Measurements from ENCODE around the gene ROBO1. TPM values are rescaled to one million over a fixed set of nuclear protein-coding genes. Genes with fewer than 3 reads are reported as not detected.

Gene ROBO1
- total RNA-seq, 1 donor from 2014 or later, result 13.4 TPM

GRCh38 chr3:79604681-79605080, 163.1 kb downstream of the ROBO1 start:
- H3K27ac ChIP-seq, result no peak overlapping the region
- H3K4me1 ChIP-seq, result peaks cover 0 to 6% of the 10 kb centered on the region in 2 donors
- no peak for DNase-seq (ENCODE audit: low spot score in 2 of 2)
- H3K36me3 ChIP-seq, result no peaks in the 10 kb centered on the region
- no peak overlapping the region for H3K4me3 ChIP-seq
- no peaks in the 10 kb centered on the region for H3K27me3 ChIP-seq
- intact Hi-C loops (cut with DNase I), result no loop called here
- no peaks in the 10 kb centered on the region for H3K9me3 ChIP-seq
- no peak for TF ChIP-seq CTCF (IDR thresholded peaks at IDR 0.05)

- H3K27me3 ChIP-seq, result no peaks in the 10 kb centered on the region
- no peaks in the 10 kb centered on the region for H3K9me3 ChIP-seq
- intact Hi-C loops (cut with DNase I), result no loop called here
- H3K4me3 ChIP-seq, result no peak overlapping the region
- H3K36me3 ChIP-seq, result no peaks in the 10 kb centered on the region
- no peak overlapping the region for H3K27ac ChIP-seq
- no peak for DNase-seq (ENCODE audit: low spot score in 2 of 2)
- TF ChIP-seq CTCF (IDR thresholded peaks at IDR 0.05), result no peak
- peaks cover 0 to 6% of the 10 kb centered on the region in 2 donors for H3K4me1 ChIP-seq
These were observed 165.4 kb downstream of the ROBO1 start for GRCh38 chr3:79602385-79602784.

DNA sequence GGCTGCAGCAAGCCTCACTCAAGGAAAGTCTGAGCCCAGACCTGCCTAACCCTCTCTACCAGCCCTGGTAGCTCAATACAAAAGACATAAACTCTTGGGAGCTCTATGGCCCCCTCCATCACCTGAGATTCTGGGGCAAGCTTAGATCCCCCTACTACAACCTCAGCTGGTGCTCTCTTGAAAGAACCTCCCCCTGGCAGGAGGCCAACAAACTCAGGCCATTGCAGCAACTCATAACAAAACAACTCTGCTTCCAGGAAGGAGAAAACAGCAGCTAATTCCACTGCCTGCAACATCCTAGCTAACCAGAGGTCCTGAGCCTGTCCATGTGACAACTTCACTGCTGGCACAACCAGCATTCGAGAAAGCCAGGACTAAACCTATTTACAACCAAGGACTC, 169.2 kb downstream of the ROBO1 start:
- no peaks in the 10 kb centered on the region for H3K9me3 ChIP-seq
- intact Hi-C loops (cut with DNase I), result no loop called here
- H3K27ac ChIP-seq, result no peak overlapping the region
- H3K36me3 ChIP-seq, result no peaks in the 10 kb centered on the region
- no peaks in the 10 kb centered on the region for H3K27me3 ChIP-seq
- TF ChIP-seq CTCF (IDR thresholded peaks at IDR 0.05), result no peak
- no peaks in the 10 kb centered on the region for H3K4me1 ChIP-seq
- no peak overlapping the region for H3K4me3 ChIP-seq
- no peak for DNase-seq (ENCODE audit: low spot score in 2 of 2)

DNA sequence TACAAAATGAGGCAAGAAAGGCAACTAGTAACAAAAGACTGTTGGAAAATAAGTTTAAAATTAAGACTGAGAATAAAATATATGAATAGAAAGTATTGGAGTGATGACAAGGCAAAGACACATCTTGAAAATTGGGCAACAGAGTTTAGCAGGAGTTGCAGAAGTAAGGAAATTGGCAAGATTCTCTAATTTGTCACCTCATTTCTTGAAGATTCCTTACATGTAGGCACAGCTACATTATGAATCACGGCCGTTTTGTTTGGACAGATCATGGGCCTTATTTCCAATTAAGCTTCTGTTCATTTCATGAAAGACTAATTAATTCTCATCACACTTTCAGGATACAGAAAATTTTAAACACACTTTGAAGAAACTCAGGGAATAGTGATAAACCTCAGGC, 170.1 kb downstream of the ROBO1 start:
- DNase-seq (ENCODE audit: low spot score in 2 of 2), result no peak
- Histone ChIP-seq H3K4me3 (no peak overlapping the region), H3K4me1 (no peaks in the 10 kb centered on the region), H3K36me3 (no peaks in the 10 kb centered on the region), H3K27ac (no peak overlapping the region), H3K27me3 (no peaks in the 10 kb centered on the region), H3K9me3 (no peaks in the 10 kb centered on the region)
- intact Hi-C loops (cut with DNase I), result no loop called here
- TF ChIP-seq CTCF (IDR thresholded peaks at IDR 0.05), result no peak

DNA sequence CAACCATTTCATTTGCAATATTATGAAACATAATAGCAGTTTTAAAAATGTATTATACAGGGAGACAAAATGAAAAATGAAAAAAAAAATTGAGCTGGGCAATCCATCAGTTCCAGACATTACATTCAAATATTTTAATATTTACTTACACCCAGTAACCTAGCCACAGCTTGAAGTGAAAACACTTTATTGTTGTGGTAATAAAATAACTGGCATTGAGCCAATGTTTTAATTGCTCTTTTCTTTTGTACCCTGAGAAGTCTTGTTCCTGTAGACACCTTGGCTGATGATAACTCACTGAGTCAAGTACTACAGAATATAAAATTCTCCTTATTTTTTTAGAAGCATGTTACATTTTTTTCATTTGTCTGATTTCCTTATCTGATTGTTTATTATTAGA, 180.6 kb downstream of the ROBO1 start:
- Histone ChIP-seq H3K36me3 (no peaks in the 10 kb centered on the region), H3K4me1 (no peaks in the 10 kb centered on the region), H3K4me3 (no peak overlapping the region), H3K27me3 (no peaks in the 10 kb centered on the region), H3K27ac (no peak overlapping the region), H3K9me3 (no peaks in the 10 kb centered on the region)
- intact Hi-C loops (cut with DNase I), result no loop called here
- no peak for TF ChIP-seq CTCF (IDR thresholded peaks at IDR 0.05)
- DNase-seq (ENCODE audit: low spot score in 2 of 2), result no peak

DNA sequence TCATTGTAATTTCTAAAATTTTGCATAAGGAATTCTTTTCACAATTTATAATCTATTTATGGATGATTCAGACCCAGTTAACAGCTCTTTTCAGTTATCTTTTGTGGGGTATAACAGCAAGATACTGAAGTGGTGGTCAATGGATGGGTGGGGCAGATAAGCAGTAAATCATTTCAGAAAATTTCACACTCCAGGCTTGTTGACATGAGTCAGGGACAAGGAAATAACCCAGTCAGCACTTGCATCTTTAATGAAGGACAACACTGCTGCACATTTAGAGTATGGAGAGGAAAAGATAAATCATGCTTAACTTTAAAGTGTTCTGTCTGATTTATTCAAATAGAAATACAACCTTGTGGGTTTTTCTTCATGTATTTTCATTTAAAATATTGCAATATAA, 181.6 kb downstream of the ROBO1 start:
- no peak overlapping the region for H3K4me3 ChIP-seq
- no peaks in the 10 kb centered on the region for H3K27me3 ChIP-seq
- H3K4me1 ChIP-seq, result no peaks in the 10 kb centered on the region
- DNase-seq (ENCODE audit: low spot score in 2 of 2), result no peak
- no peak for TF ChIP-seq CTCF (IDR thresholded peaks at IDR 0.05)
- no peak overlapping the region for H3K27ac ChIP-seq
- no peaks in the 10 kb centered on the region for H3K36me3 ChIP-seq
- intact Hi-C loops (cut with DNase I), result no loop called here
- no peaks in the 10 kb centered on the region for H3K9me3 ChIP-seq

Data from ascending aorta (tissue), 2 donors.